Body of pancreas (tissue), 4 donors: Measurements from ENCODE around the gene GLIPR2.
"Not testable (repeated sequence)": the region's sequence is repeated elsewhere in the genome, so short reads cannot be mapped to it uniquely, and the experiment has no call there.

Experiments
- CTCF ChIP-seq, 7 experiments: fragments of 450-650 bp in 4 of 7; fragments of 200-600 bp in 3 of 7; sonication (generic) in 3 of 7; IDR thresholded peaks; one replicate each; pipeline ENCODE4 v1.5.1; 2016 to 2019; ENCODE audit warnings: antibody characterized with exemption in 7 of 7
- POLR2A ChIP-seq, 3 donors: fragments of 450-650 bp; IDR thresholded peaks; one replicate each; pipeline ENCODE4 v1.6.1; 2016; ENCODE audit warnings: antibody characterized with exemption in 3 of 3, mild to moderate bottlenecking in 2 of 3

- not testable (repeated sequence) for TF ChIP-seq CTCF, POLR2A (IDR thresholded peaks at IDR 0.05)
Observed at GRCh38 chr9:36175209-36175608, 38.7 kb downstream of the GLIPR2 start.
